Loucy (cell line): ENCODE measurements around the gene TBX20.
"Not testable (repeated sequence)": the region's sequence is repeated elsewhere in the genome, so short reads cannot be mapped to it uniquely, and the experiment has no call there.

ENCODE experiments used
- H2AFZ ChIP-seq: fragments of 200-600 bp; sonication (generic); 2 replicates; pipeline ENCODE4 v1.6.0; 2016; ENCODE audit warnings: antibody characterized with exemption, mild to moderate bottlenecking, low read length, moderate library complexity
- H3F3A ChIP-seq: fragments of 200-600 bp; 2 replicates; pipeline ENCODE4 v1.6.0; 2016; ENCODE audit warnings: antibody characterized with exemption, low read depth, mild to moderate bottlenecking
- H3K27me3 ChIP-seq: fragments of 200-600 bp; sonication (generic); 2 replicates; pipeline ENCODE4 v1.6.1; 2014; ENCODE audit warnings: low read length, mild to moderate bottlenecking; ENCODE audit not compliant: insufficient read depth, poor library complexity, severe bottlenecking
- H3K36me3 ChIP-seq: fragments of 200-600 bp; sonication (generic); 2 replicates; pipeline ENCODE4 v1.6.1; 2016; ENCODE audit warnings: low read length; ENCODE audit not compliant: insufficient read depth
- H3K4me1 ChIP-seq: fragments of 200-600 bp; sonication (generic); 2 replicates; pipeline ENCODE4 v1.5.1; 2014; ENCODE audit warnings: low read length, mild to moderate bottlenecking; ENCODE audit not compliant: insufficient read depth, poor library complexity, severe bottlenecking
- H3K4me2 ChIP-seq: fragments of 200-600 bp; sonication (generic); 2 replicates; pipeline ENCODE4 v1.6.0; 2014; ENCODE audit warnings: antibody characterized with exemption, low read length, low read depth, mild to moderate bottlenecking; ENCODE audit not compliant: poor library complexity, severe bottlenecking
- H3K4me3 ChIP-seq: fragments of 200-600 bp; sonication (generic); 2 replicates; pipeline ENCODE4 v1.5.1; 2014; ENCODE audit warnings: low read length, mild to moderate bottlenecking, mixed read lengths; ENCODE audit not compliant: poor library complexity, severe bottlenecking
- H3K79me2 ChIP-seq: fragments of 200-600 bp; sonication (generic); 2 replicates; pipeline ENCODE4 v1.6.1; 2014; ENCODE audit warnings: low read length; ENCODE audit not compliant: insufficient read depth
- H3K9ac ChIP-seq: fragments of 200-600 bp; sonication (generic); 2 replicates; pipeline ENCODE4 v1.6.0; 2014; ENCODE audit warnings: mild to moderate bottlenecking, low read depth, low read length, moderate library complexity; ENCODE audit not compliant: poor library complexity, severe bottlenecking
- H3K9me2 ChIP-seq: fragments of 200-600 bp; sonication (generic); replicated peaks from 2 replicates; pipeline ENCODE4 v1.6.1; 2016; ENCODE audit warnings: low read depth, low read length, mixed read lengths
- H3K9me3 ChIP-seq: fragments of 200-600 bp; sonication (generic); 2 replicates; pipeline ENCODE4 v1.6.1; 2014; ENCODE audit warnings: mild to moderate bottlenecking, antibody characterized with exemption, low read length, low read depth; ENCODE audit not compliant: insufficient read depth
- H4K20me1 ChIP-seq: fragments of 200-600 bp; sonication (generic); 2 replicates; pipeline ENCODE4 v1.6.0; 2014; ENCODE audit warnings: antibody characterized with exemption, low read length, mild to moderate bottlenecking; ENCODE audit not compliant: insufficient read depth, poor library complexity, severe bottlenecking

TBX20 gene

DNA sequence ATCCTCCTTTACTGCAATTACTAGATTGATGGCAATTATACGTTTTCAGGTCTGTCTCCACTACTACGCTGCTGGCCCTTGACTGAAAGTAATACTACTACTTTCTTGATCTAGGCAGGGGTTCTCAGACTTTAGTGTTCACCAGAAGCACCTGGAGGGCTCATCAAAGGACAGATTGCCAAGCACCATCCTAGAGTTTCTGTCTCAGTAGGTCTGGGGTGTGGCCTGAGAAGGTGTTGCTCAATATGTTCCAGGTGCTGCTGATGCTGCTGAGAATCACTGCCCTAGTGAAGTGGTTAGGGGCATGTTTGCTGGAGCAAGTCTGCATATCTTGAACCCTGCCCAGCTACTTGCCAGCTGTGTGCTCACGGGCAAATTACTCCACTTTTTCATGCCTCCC lies 37.9 kb downstream of the TBX20 start:
- not testable (repeated sequence) for H3F3A ChIP-seq, H4K20me1 ChIP-seq, H3K79me2 ChIP-seq, H3K36me3 ChIP-seq, H3K4me1 ChIP-seq, H3K9me2 ChIP-seq, H2AFZ ChIP-seq, H3K27me3 ChIP-seq, H3K4me3 ChIP-seq, H3K4me2 ChIP-seq, H3K9ac ChIP-seq, H3K9me3 ChIP-seq

DNA sequence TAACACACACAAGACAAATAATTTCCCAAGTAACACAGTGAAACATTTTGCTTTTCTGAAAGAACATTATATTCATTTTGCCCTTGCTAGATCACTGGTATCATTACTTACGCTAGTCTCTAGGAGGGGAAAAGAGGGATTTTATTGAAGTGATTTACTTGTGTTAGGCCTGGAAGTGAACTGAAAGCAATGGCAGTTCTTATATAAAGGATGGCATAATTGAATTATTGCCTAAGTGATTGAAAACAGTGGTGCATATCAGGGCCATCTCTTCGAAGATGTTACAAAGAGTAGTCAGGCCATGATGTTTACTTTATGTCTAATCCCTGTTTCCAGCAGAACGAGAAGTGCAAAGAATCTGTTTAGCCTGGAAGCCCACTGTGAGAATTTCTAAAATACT lies 38.8 kb downstream of the TBX20 start:
- H4K20me1 ChIP-seq, H3K27me3 ChIP-seq, H3K9ac ChIP-seq, H3K9me3 ChIP-seq, H3K36me3 ChIP-seq, H3K4me3 ChIP-seq, H3K9me2 ChIP-seq, H3K4me1 ChIP-seq, H3F3A ChIP-seq, H3K4me2 ChIP-seq, H3K79me2 ChIP-seq, H2AFZ ChIP-seq: not testable (repeated sequence)

DNA sequence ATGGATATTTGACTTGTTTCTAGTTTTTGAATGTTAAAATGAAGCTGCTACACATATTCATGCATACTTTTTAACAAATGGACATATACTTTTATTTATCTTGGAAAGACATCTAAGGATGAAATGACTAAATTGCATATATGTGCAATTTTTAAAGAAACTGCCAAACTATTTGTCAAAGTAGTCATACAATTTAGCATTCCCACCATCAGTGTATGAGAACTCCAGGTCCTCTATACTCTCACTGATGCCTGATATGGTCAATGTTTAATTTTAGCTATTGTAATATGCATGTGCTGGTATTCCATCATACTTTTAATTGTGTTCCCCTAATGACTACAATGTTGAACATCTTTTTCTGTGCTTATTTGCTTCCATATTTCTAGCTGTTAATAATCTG lies 47.0 kb downstream of the TBX20 start:
- not testable (repeated sequence) for H3F3A ChIP-seq, H3K36me3 ChIP-seq, H3K4me2 ChIP-seq, H3K4me1 ChIP-seq, H3K4me3 ChIP-seq, H3K9me2 ChIP-seq, H3K9me3 ChIP-seq, H3K27me3 ChIP-seq, H2AFZ ChIP-seq, H3K9ac ChIP-seq, H4K20me1 ChIP-seq, H3K79me2 ChIP-seq

DNA sequence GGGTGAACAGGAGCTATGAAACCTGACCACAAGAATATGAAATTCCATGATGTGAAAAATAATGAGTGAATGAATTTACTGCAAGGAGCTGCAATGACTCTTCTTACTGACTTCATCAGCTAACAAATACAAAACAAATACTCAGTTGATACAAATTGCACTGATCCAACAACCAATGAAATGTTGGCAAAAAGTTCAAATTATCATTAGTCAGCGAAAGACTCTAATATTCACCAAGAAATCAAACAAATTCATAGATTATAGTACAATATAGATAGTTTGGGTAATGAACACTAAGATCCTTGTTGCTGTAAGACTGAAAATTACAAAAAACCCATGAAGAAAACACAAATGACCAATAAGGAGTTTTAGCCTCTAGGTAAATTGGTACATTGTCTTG lies 49.0 kb downstream of the TBX20 start:
- H3K36me3 ChIP-seq, H3K4me3 ChIP-seq, H3K4me2 ChIP-seq, H3K9me3 ChIP-seq, H3K4me1 ChIP-seq, H3K79me2 ChIP-seq, H3K27me3 ChIP-seq, H3F3A ChIP-seq, H3K9ac ChIP-seq, H4K20me1 ChIP-seq, H2AFZ ChIP-seq, H3K9me2 ChIP-seq: not testable (repeated sequence)

DNA sequence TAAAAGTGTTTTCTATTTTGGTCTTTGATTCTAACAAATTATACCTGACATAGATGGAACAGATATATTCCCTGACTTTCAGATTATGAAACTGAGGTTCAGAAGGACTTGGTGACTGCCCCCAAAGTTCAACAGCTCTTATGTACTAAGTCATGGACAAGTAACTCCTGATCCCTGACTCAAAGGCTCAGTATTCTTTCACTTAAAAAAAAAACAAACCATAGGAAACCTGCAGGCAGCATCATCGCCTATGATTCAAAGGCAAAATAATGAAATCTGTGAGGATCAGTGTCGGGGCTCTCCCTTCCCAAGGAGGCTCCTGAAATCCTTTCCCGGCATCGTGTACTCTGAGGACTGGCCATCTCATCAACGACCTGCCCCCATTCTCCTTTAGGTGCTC lies 49.9 kb downstream of the TBX20 start:
- H3K9me3 ChIP-seq, H3K4me1 ChIP-seq, H3F3A ChIP-seq, H4K20me1 ChIP-seq, H3K27me3 ChIP-seq, H3K9ac ChIP-seq, H3K4me2 ChIP-seq, H3K4me3 ChIP-seq, H3K79me2 ChIP-seq, H3K9me2 ChIP-seq, H3K36me3 ChIP-seq, H2AFZ ChIP-seq: not testable (repeated sequence)

DNA sequence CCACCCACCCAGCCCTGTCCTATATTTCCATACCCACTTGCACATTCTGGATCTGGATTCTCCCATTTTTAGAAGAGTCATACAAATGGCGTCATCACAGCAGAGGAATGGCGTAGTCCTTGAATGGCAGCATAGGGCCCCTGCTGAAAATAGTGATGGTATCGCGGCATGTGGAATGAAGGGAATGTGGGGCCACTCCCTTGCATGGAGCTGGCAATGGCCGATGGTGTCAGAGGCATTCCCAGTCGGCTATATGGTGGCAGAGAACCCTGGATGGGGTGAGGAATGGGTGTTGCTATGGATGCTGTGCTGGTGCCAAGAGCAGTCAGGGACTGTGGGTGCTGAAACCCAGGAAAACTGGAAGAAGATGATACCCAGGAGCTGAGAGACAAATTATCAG lies 51.5 kb downstream of the TBX20 start:
- not testable (repeated sequence) for H3K4me1 ChIP-seq, H4K20me1 ChIP-seq, H2AFZ ChIP-seq, H3K36me3 ChIP-seq, H3K4me3 ChIP-seq, H3K27me3 ChIP-seq, H3K9me2 ChIP-seq, H3K9ac ChIP-seq, H3F3A ChIP-seq, H3K79me2 ChIP-seq, H3K4me2 ChIP-seq, H3K9me3 ChIP-seq

DNA sequence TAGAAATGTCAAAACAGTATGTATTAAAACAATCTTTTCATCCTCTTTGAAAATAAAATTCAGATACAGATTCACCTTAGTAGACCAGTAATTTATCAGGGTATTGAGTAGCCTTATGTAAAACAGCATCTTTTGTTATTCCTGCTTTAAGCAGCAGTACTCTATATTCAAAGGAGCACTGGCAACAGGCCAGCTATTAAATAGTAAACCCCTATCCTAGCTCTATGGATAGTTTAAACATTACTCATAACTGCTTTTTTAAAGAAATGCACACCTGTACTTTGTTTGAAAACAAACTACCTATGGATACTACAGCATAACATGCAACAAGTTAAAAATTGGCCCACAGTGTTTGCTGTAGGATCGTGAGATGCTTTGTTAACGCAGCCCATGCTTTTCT lies 53.7 kb downstream of the TBX20 start:
- H3K79me2 ChIP-seq, H3K4me3 ChIP-seq, H3K9me2 ChIP-seq, H3K4me1 ChIP-seq, H3K4me2 ChIP-seq, H3K36me3 ChIP-seq, H3K27me3 ChIP-seq, H3K9ac ChIP-seq, H3K9me3 ChIP-seq, H4K20me1 ChIP-seq, H3F3A ChIP-seq, H2AFZ ChIP-seq: not testable (repeated sequence)
